Calu3 (cell line): ENCODE results near the gene CDK17. TPM values are rescaled to one million over a fixed set of nuclear protein-coding genes. Genes with fewer than 3 reads are reported as not detected.

Experiments
- BruUV-seq: library from RNA; stranded (reverse); fragments of 400-500 nt; replicated peaks from 2 replicates; lab custom pipeline; 2021; lab: Mats Ljungman, UMichigan
- CTCF ChIA-PET: fragments of 300-600 bp; sonication (Branson Sonifier 250); formaldehyde crosslinking; loops from one replicate; lab custom pipeline; 2022; ENCODE audit warnings: antibody characterized with exemption; lab: Charles Lee
- DNase-seq: peaks from one replicate; pipeline ENCODE4 v3.0.0; 2022
- H3K27ac Mint-ChIP-seq: one replicate; pipeline ENCODE4 v1.8.0; 2022; ENCODE audit warnings: mixed read lengths; ENCODE audit not compliant: unreplicated experiment
- H3K27me3 Mint-ChIP-seq: one replicate; pipeline ENCODE4 v1.8.0; 2022; ENCODE audit warnings: mixed read lengths; ENCODE audit not compliant: unreplicated experiment
- H3K36me3 Mint-ChIP-seq: one replicate; pipeline ENCODE4 v1.8.0; 2022; ENCODE audit warnings: mild to moderate bottlenecking, moderate library complexity, mixed read lengths; ENCODE audit not compliant: insufficient read depth, unreplicated experiment
- H3K4me1 Mint-ChIP-seq: one replicate; pipeline ENCODE4 v1.8.0; 2022; ENCODE audit warnings: mild to moderate bottlenecking, low read depth, mixed read lengths; ENCODE audit not compliant: unreplicated experiment
- H3K4me3 Mint-ChIP-seq: one replicate; pipeline ENCODE4 v1.8.0; 2022; ENCODE audit warnings: mild to moderate bottlenecking, low read depth, moderate library complexity, mixed read lengths; ENCODE audit not compliant: unreplicated experiment
- H3K9me3 Mint-ChIP-seq: one replicate; pipeline ENCODE4 v1.8.0; 2022; ENCODE audit warnings: low read depth, mixed read lengths; ENCODE audit not compliant: unreplicated experiment
- CTCF ChIP-seq: fragments of 200-600 bp; IDR thresholded peaks from one replicate; pipeline ENCODE4 v1.8.0; 2022; ENCODE audit warnings: antibody characterized with exemption; ENCODE audit not compliant: unreplicated experiment
- intact Hi-C: fragments of 100-400 bp; cut with micrococcal nuclease; formaldehyde crosslinking; loops from one replicate; pipeline ENCODE4 v1.10.0; 2022; ENCODE audit not compliant: unreplicated experiment
- total RNA-seq: library from RNA; stranded (reverse); gene quantifications from 2 replicates; pipeline ENCODE4 v1.2.3, GENCODE V29; 2022

The CDK17 gene
- total RNA-seq, 1 experiment from 2014 or later: 28.8 TPM

GRCh38 chr12:96424601-96425000 is 24.4 kb upstream of the CDK17 start:
- intact Hi-C loops: no loop called here
- no peak for DNase-seq
- H3K36me3 Mint-ChIP-seq: no peaks in the 10 kb centered on the region
- TF ChIP-seq CTCF: no peak
- no peak overlapping the region for H3K27ac Mint-ChIP-seq
- no peak overlapping the region for H3K4me3 Mint-ChIP-seq
- no peaks in the 10 kb centered on the region for H3K27me3 Mint-ChIP-seq
- CTCF ChIA-PET: no interaction called here
- peaks cover 23% of the 10 kb centered on the region for H3K4me1 Mint-ChIP-seq
- no TSS peak for BruUV-seq
- H3K9me3 Mint-ChIP-seq: peaks cover 2% of the 10 kb centered on the region

DNA sequence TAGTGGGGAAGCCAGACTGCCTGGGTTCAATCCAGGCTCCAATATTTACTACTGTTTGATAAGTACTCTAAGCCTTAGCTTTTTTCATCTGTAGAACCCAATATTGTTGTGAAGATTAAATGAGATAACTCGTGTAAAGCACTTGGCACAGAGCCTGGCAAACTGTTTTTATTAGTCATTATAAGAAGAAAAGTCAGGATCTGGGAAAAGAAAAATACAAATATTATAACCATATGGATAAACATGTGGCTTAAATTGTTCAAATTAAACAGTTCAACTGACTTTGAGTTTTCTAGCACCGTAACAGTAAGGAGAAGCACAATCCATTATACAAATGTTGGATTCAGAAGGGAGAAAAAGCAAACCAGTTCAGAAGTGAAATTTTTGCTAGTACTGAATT is 22.0 kb upstream of the CDK17 start:
- TF ChIP-seq CTCF: no peak
- no TSS peak for BruUV-seq
- CTCF ChIA-PET: interaction anchor here (0.5 kb wide), 1 partner anchor 506 kb away, joined by 12 read pairs; no protein-coding TSS in a partner anchor

GRCh38 chr12:96421014-96421413 is 20.8 kb upstream of the CDK17 start:
- Mint-ChIP-seq H3K4me1 (peaks cover 14% of the 10 kb centered on the region), H3K4me3 (no peak overlapping the region), H3K27me3 (no peaks in the 10 kb centered on the region), H3K9me3 (peaks cover 2% of the 10 kb centered on the region), H3K36me3 (peaks cover 4% of the 10 kb centered on the region), H3K27ac (no peak overlapping the region)
- CTCF ChIA-PET: no interaction called here
- no peak for TF ChIP-seq CTCF
- intact Hi-C loops: no loop called here
- DNase-seq: no peak
- no TSS peak for BruUV-seq

More for the DNA sequence above, 22.0 kb upstream of the CDK17 start:
- H3K27me3 Mint-ChIP-seq: no peaks in the 10 kb centered on the region
- H3K36me3 Mint-ChIP-seq: no peaks in the 10 kb centered on the region
- H3K4me3 Mint-ChIP-seq: no peak overlapping the region
- H3K4me1 Mint-ChIP-seq: peaks cover 17% of the 10 kb centered on the region
- intact Hi-C loops: no loop called here
- H3K9me3 Mint-ChIP-seq: peaks cover 2% of the 10 kb centered on the region
- H3K27ac Mint-ChIP-seq: no peak overlapping the region
- DNase-seq: no peak

- peaks cover 7% of the 10 kb centered on the region for H3K4me1 Mint-ChIP-seq
- no peak overlapping the region for H3K4me3 Mint-ChIP-seq
- no peak for TF ChIP-seq CTCF
- no peak overlapping the region for H3K27ac Mint-ChIP-seq
- CTCF ChIA-PET: interaction anchor here (0.6 kb wide), 1 partner anchor 348 kb away, joined by 3 read pairs; no protein-coding TSS in a partner anchor
- peaks cover 2% of the 10 kb centered on the region for H3K9me3 Mint-ChIP-seq
- DNase-seq: no peak
- no peaks in the 10 kb centered on the region for H3K27me3 Mint-ChIP-seq
- H3K36me3 Mint-ChIP-seq: peaks cover 4% of the 10 kb centered on the region
- no TSS peak for BruUV-seq
- intact Hi-C loops: no loop called here
Measured at GRCh38 chr12:96420277-96420835, 20.1 kb upstream of the CDK17 start.
